HepG2 (cell line): Measurements from ENCODE around the gene HOXD9. TPM values are rescaled to one million over a fixed set of nuclear protein-coding genes. Genes with fewer than 3 reads are reported as not detected.

Source experiments
- ATAC-seq: fragments of 200-7000 bp; cut with Tn5 transposase; 3 replicates; pipeline ENCODE4 v1.9.1; 2020; ENCODE audit warnings: mild to moderate bottlenecking, moderate library complexity
- BruUV-seq: library from RNA; stranded (reverse); fragments of 400-500 nt; replicated peaks from 2 replicates; lab custom pipeline; 2021; lab: Mats Ljungman, UMichigan
- CTCF ChIA-PET: fragments of 300-600 bp; formaldehyde crosslinking; extraction: SDS; loops from one replicate; lab custom pipeline; 2021; ENCODE audit warnings: low total read pairs, inconsistent platforms, low intra/inter-chr PET ratio; lab: Yijun Ruan, JAX
- POLR2A ChIA-PET: fragments of 350-600 bp; sonication (Branson Sonifier 250); formaldehyde crosslinking; loops from one replicate; lab custom pipeline; 2020; ENCODE audit warnings: antibody characterized with exemption, inconsistent platforms; lab: Yijun Ruan, JAX
- DNase-seq: peaks from one replicate; pipeline ENCODE4 v3.0.0-alpha.2; 2015; ENCODE audit warnings: low spot score
- FAIRE-seq: peaks from 3 replicates; lab custom pipeline; 2011; peaks lifted over from hg19 to GRCh38; lab: Jason Lieb, UNC
- H2AFZ ChIP-seq: one replicate; pipeline ENCODE4 v1.6.1; 2011; ENCODE audit warnings: low read length, inconsistent platforms
- H3K27ac ChIP-seq: fragments of 300-600 bp; 3 replicates; pipeline ENCODE4 v1.8.0; 2011; ENCODE audit warnings: mixed run types, mild to moderate bottlenecking, mixed read lengths, low read length, inconsistent platforms; ENCODE audit not compliant: insufficient read depth; ENCODE audit errors: extremely low read length
- H3K27me3 ChIP-seq, 2 experiments: fragments of 200-600 bp in 1 of 2; 2 replicates in 1 of 2; 3 replicates in 1 of 2; pipeline versions ENCODE4 v1.6.0 to v1.8.0; 2011; ENCODE audit warnings: low read length in 2 of 2, mild to moderate bottlenecking in 2 of 2, moderate library complexity in 2 of 2, inconsistent platforms in 1 of 2; ENCODE audit not compliant: insufficient read depth in 2 of 2, control insufficient read depth in 1 of 2
- H3K36me3 ChIP-seq, 2 experiments: fragments of 200-600 bp in 1 of 2; replicated peaks in 1 of 2; 2 replicates in 1 of 2; 3 replicates in 1 of 2; pipeline versions ENCODE4 v1.5.1 to v1.8.0; 2011; ENCODE audit warnings: low read length in 2 of 2, inconsistent platforms in 1 of 2; ENCODE audit not compliant: insufficient read depth in 2 of 2, control insufficient read depth in 1 of 2
- H3K4me1 ChIP-seq: 2 replicates; pipeline ENCODE4 v1.5.1; 2012; ENCODE audit warnings: low read length, inconsistent platforms; ENCODE audit not compliant: insufficient read depth
- H3K4me2 ChIP-seq: 2 replicates; pipeline ENCODE4 v1.6.0; 2011; ENCODE audit warnings: low read depth, low read length, inconsistent platforms
- H3K4me3 ChIP-seq, 3 experiments: fragments of 200-600 bp in 1 of 3; sonication (generic), shearing (Covaris generic) in 1 of 3; replicated peaks in 1 of 3; 2 replicates each; pipeline ENCODE4 v1.5.1; 2011 to 2016; ENCODE audit warnings: low read length in 3 of 3, inconsistent platforms in 2 of 3, low read depth in 2 of 3, mild to moderate bottlenecking in 2 of 3, control low read depth in 1 of 3, mixed read lengths in 1 of 3; ENCODE audit not compliant: insufficient read depth in 1 of 3
- H3K79me2 ChIP-seq: one replicate; pipeline ENCODE4 v1.6.1; 2011; ENCODE audit warnings: low read length, inconsistent platforms; ENCODE audit not compliant: insufficient read depth
- H3K9ac ChIP-seq: 2 replicates; pipeline ENCODE4 v1.6.0; 2011; ENCODE audit warnings: mild to moderate bottlenecking, low read depth, low read length, inconsistent platforms; ENCODE audit not compliant: insufficient read depth
- H3K9me3 ChIP-seq: 2 replicates; pipeline ENCODE4 v1.5.1; 2012; ENCODE audit warnings: mild to moderate bottlenecking, low read length
- H4K20me1 ChIP-seq: 2 replicates; pipeline ENCODE4 v1.6.0; 2011; ENCODE audit warnings: inconsistent platforms, mild to moderate bottlenecking, low read length, moderate library complexity; ENCODE audit not compliant: insufficient read depth
- MAFF ChIP-seq: IDR thresholded peaks from 2 replicates; pipeline ENCODE4 v1.6.1; 2011; ENCODE audit warnings: low read depth, low read length, improper control_type of control experiment
- MAFK ChIP-seq, 2 experiments: IDR thresholded peaks in 1 of 2; conservative IDR thresholded peaks in 1 of 2; 2 replicates each; pipeline ENCODE4 v1.6.1; 2011; ENCODE audit warnings: improper control_type of control experiment in 2 of 2, low read length in 2 of 2
- WGBS: methylation state at CpG from one replicate; pipeline ENCODE4 v1.1.6; 2017; ENCODE audit warnings: low lambda C conversion rate; 5-methylcytosine and 5-hydroxymethylcytosine counted together
- in situ Hi-C: cut with HindIII; loops from 2 replicates; pipeline ENCODE4 v1.10.0; 2017; ENCODE audit warnings: low pct_unique_long_range_greater_than_20kb; ENCODE audit not compliant: extremely low pct_ligation_motif_present
- intact Hi-C: fragments of 100-400 bp; cut with micrococcal nuclease; formaldehyde crosslinking; loops from one replicate; pipeline ENCODE4 v1.10.0; 2022; ENCODE audit not compliant: unreplicated experiment
- polyA plus RNA-seq, 8 experiments: library from polyadenylated mRNA; depleted of rRNA in 3 of 8; stranded (reverse) in 7 of 8; unstranded in 1 of 8; fragments of >200 nt; fragmentation: Illumina TruSeq in 4 of 8; extraction: Trizol in 4 of 8; gene quantifications; 2 replicates each; pipeline versions ENCODE4 v1.2.1 to v1.2.3, GENCODE V29; 2011 to 2016; ENCODE audit warnings: low read depth in 4 of 8, missing spikeins in 1 of 8, mixed read lengths in 1 of 8; ENCODE audit not compliant: insufficient read depth in 1 of 8
- total RNA-seq, 5 experiments: library from RNA; depleted of rRNA; stranded (reverse); fragments of >200 nt; fragmentation: Illumina TruSeq; extraction: Trizol; gene quantifications; 2 replicates each; pipeline ENCODE4 v1.2.3, GENCODE V29; 2016; ENCODE audit warnings: low read depth in 1 of 5
- TF ChIP-seq, protein P1 (sequence below): sonication (generic); formaldehyde crosslinking; IDR thresholded peaks from 2 replicates; pipeline ENCODE4 v1.5.0; 2020; ENCODE audit warnings: missing genetic modification reagents, mild to moderate bottlenecking, borderline replicate concordance
- TF ChIP-seq, protein P2 (sequence below): sonication (generic); formaldehyde crosslinking; IDR thresholded peaks from 2 replicates; pipeline ENCODE4 v1.4.0; 2020; ENCODE audit warnings: missing genetic modification reagents, borderline replicate concordance
- TF ChIP-seq, protein P3 (sequence below): sonication (generic); formaldehyde crosslinking; IDR thresholded peaks from 2 replicates; pipeline ENCODE4 v1.4.0; 2020; ENCODE audit warnings: missing genetic modification reagents

Gene HOXD9
- total and polyA plus RNA-seq, 2 of the 13 experiments (the other 11 are each of a cell fraction or from before 2014, with no cell fraction given) = not detected

DNA sequence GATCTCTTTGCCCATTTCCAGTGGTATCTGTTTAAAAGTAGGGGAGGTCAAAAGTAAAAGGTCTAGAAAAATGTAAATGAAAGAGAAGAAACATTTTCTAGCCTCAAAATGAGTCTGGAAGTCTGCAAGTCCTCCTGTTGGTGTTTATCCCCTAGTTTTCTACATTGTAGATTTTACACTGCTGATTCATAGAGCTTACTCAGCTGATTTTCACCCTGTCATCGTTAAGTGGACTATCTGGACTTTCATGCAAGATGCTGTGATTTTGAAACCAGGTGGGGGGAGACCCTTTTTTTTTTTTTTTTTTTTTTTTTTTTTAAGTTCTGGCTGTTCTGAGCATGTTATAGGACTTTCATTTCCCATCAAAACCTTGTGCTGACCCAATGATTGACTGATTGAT, 44.9 kb downstream of the HOXD9 start:
- Histone ChIP-seq H3K79me2 (no peaks in the 10 kb centered on the region), H3K4me1 (peaks cover 32% of the 10 kb centered on the region), H3K4me2 (no peak overlapping the region), H4K20me1 (no peaks in the 10 kb centered on the region), H3K4me3 (no peak overlapping the region), H3K9ac (no peak overlapping the region), H3K36me3 (no peaks in the 10 kb centered on the region), H3K27ac (no peak overlapping the region), H3K27me3 (peaks cover 10 to 71% of the 10 kb centered on the region in 2 experiments), H2AFZ (no peak overlapping the region), H3K9me3 (no peaks in the 10 kb centered on the region)
- WGBS = 0% methylated on average over 1 of the region's 1 CpG
- ChIA-PET CTCF (no interaction called here), POLR2A (no interaction called here)
- no peak for DNase-seq
- TF ChIP-seq MAFF (peak; percentile 92), MAFK (conservative IDR thresholded peaks at IDR 0.05 in 1 of 2, IDR thresholded peaks at IDR 0.05 in 1 of 2; ENCODE audit: low read length in 2 of 2) (peak; percentile 89 to 90)
- TF ChIP-seq, protein P1, sequence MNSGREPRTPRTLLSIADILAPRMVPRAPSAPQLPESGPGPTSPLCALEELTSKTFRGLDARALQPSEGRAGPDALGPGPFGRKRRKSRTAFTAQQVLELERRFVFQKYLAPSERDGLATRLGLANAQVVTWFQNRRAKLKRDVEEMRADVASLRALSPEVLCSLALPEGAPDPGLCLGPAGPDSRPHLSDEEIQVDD (CRISPR knock-in tag) = no peak
- TF ChIP-seq, protein P2, sequence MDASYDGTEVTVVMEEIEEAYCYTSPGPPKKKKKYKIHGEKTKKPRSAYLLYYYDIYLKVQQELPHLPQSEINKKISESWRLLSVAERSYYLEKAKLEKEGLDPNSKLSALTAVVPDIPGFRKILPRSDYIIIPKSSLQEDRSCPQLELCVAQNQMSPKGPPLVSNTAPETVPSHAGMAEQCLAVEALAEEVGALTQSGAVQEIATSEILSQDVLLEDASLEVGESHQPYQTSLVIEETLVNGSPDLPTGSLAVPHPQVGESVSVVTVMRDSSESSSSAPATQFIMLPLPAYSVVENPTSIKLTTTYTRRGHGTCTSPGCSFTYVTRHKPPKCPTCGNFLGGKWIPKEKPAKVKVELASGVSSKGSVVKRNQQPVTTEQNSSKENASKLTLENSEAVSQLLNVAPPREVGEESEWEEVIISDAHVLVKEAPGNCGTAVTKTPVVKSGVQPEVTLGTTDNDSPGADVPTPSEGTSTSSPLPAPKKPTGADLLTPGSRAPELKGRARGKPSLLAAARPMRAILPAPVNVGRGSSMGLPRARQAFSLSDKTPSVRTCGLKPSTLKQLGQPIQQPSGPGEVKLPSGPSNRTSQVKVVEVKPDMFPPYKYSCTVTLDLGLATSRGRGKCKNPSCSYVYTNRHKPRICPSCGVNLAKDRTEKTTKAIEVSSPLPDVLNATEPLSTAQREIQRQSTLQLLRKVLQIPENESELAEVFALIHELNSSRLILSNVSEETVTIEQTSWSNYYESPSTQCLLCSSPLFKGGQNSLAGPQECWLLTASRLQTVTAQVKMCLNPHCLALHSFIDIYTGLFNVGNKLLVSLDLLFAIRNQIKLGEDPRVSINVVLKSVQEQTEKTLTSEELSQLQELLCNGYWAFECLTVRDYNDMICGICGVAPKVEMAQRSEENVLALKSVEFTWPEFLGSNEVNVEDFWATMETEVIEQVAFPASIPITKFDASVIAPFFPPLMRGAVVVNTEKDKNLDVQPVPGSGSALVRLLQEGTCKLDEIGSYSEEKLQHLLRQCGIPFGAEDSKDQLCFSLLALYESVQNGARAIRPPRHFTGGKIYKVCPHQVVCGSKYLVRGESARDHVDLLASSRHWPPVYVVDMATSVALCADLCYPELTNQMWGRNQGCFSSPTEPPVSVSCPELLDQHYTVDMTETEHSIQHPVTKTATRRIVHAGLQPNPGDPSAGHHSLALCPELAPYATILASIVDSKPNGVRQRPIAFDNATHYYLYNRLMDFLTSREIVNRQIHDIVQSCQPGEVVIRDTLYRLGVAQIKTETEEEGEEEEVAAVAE = no peak
- TF ChIP-seq, protein P3, sequence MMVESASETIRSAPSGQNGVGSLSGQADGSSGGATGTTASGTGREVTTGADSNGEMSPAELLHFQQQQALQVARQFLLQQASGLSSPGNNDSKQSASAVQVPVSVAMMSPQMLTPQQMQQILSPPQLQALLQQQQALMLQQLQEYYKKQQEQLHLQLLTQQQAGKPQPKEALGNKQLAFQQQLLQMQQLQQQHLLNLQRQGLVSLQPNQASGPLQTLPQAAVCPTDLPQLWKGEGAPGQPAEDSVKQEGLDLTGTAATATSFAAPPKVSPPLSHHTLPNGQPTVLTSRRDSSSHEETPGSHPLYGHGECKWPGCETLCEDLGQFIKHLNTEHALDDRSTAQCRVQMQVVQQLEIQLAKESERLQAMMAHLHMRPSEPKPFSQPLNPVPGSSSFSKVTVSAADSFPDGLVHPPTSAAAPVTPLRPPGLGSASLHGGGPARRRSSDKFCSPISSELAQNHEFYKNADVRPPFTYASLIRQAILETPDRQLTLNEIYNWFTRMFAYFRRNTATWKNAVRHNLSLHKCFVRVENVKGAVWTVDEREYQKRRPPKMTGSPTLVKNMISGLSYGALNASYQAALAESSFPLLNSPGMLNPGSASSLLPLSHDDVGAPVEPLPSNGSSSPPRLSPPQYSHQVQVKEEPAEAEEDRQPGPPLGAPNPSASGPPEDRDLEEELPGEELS (CRISPR knock-in tag) = no peak
- ATAC-seq = no peak
- no peak for FAIRE-seq
- no TSS peak for BruUV-seq
- in situ Hi-C loops = no loop called here
- intact Hi-C loops = no loop called here
